ENCODE measurements around the gene IMPDH1. TPM values are rescaled to one million over a fixed set of nuclear protein-coding genes. Genes with fewer than 3 reads are reported as not detected.

IMPDH1 gene
- polyA plus RNA-seq, 2 of the 4 experiments (the other 2 are of a cell fraction), result 55.4 to 65.4 TPM

DNA sequence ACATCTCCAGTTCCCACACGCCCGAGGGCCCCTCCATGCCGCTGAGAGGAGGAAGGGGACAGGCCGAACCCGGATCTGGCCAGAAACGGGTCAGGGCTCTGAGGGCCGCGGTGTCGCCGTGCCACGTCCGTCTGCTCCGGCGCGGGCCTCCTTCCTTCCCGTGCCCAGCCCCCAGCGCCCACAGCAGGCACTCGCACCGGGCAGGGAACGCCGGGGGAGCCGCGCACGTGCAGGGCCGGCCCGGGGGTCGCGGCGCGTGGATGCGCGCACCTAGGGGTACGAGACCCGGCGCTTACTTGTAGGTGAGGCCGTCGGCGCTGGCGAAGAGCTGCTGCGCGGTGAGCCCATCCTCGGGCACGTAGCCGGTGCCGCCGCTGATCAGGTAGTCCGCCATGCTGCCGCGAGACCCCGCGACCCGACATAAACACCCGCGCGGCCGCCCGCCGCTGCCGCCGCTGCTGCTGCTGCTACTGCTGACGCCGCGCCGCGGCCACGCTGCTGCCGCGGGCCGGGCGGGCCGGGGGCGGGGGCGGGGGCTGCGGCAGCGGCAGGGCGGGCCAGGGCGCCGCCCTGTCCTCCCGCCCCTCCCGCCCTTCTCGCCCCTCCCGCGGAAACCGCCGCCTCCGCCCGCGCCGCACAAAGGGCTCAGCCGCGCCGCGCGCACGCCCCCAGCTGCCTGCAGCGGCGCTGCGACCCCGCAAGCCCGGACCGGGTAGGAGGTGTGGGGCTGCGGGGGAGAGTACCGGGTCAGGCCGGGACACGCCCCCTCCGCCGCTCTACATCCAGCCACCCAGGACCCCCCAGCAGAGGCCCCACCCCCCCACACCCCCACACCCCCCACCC lies 4.1 kb downstream of the IMPDH1 start (continued):
- no peak for TF ChIP-seq BCL3 (IDR thresholded peaks at IDR 0.05)
- TF ChIP-seq RFX5 (IDR thresholded peaks at IDR 0.05), result no peak
- TF ChIP-seq, protein P1, sequence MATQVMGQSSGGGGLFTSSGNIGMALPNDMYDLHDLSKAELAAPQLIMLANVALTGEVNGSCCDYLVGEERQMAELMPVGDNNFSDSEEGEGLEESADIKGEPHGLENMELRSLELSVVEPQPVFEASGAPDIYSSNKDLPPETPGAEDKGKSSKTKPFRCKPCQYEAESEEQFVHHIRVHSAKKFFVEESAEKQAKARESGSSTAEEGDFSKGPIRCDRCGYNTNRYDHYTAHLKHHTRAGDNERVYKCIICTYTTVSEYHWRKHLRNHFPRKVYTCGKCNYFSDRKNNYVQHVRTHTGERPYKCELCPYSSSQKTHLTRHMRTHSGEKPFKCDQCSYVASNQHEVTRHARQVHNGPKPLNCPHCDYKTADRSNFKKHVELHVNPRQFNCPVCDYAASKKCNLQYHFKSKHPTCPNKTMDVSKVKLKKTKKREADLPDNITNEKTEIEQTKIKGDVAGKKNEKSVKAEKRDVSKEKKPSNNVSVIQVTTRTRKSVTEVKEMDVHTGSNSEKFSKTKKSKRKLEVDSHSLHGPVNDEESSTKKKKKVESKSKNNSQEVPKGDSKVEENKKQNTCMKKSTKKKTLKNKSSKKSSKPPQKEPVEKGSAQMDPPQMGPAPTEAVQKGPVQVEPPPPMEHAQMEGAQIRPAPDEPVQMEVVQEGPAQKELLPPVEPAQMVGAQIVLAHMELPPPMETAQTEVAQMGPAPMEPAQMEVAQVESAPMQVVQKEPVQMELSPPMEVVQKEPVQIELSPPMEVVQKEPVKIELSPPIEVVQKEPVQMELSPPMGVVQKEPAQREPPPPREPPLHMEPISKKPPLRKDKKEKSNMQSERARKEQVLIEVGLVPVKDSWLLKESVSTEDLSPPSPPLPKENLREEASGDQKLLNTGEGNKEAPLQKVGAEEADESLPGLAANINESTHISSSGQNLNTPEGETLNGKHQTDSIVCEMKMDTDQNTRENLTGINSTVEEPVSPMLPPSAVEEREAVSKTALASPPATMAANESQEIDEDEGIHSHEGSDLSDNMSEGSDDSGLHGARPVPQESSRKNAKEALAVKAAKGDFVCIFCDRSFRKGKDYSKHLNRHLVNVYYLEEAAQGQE (IDR thresholded peaks at IDR 0.05), result no peak
- no peak for TF ChIP-seq JUNB (IDR thresholded peaks at IDR 0.05)
- no peak for TF ChIP-seq SREBF2 (IDR thresholded peaks at IDR 0.05)
- TF ChIP-seq TFCP2L1 (CRISPR knock-in tag; IDR thresholded peaks at IDR 0.05), result no peak
- TF ChIP-seq CBX2 (IDR thresholded peaks at IDR 0.05; ENCODE audit: borderline replicate concordance, low read depth), result no peak
- TF ChIP-seq FOSB (CRISPR knock-in tag; IDR thresholded peaks at IDR 0.05), result no peak
- TF ChIP-seq HOXA7 (CRISPR knock-in tag; IDR thresholded peaks at IDR 0.05), result no peak
- TF ChIP-seq CTCF (IDR thresholded peaks at IDR 0.05), result no peak
- TF ChIP-seq HOXB5 (CRISPR knock-in tag; IDR thresholded peaks at IDR 0.05), result no peak
- TF ChIP-seq GATA3 (IDR thresholded peaks at IDR 0.05; ENCODE audit: borderline replicate concordance), result no peak
- TF ChIP-seq CBX8 (IDR thresholded peaks at IDR 0.05), result no peak

GRCh38 chr7:128404886-128405470 lies 4.8 kb downstream of the IMPDH1 start:
- CTCF ChIA-PET, result interaction anchor here (11.7 to 38.8 kb wide), 3 partner anchors 16 to 60 kb away, joined by 120 to 800 read pairs (median 695); partner anchors contain the start of gene RBM28
- Histone ChIP-seq H3K4me1 (peaks cover 36% of the 10 kb centered on the region), H3K4me2 (peak overlapping the region; percentile 93), H3K4me3 (peak overlapping the region; percentile 85), H3K9me3 (no peaks in the 10 kb centered on the region), H3K27ac (peak overlapping the region; percentile 84 to 96)
- TF ChIP-seq, protein P1 (IDR thresholded peaks at IDR 0.05), result no peak
- TF ChIP-seq TP53 (CRISPR knock-in tag; IDR thresholded peaks at IDR 0.05) (no peak), CHD4 (IDR thresholded peaks at IDR 0.05; ENCODE audit: borderline replicate concordance) (no peak), CBX2 (IDR thresholded peaks at IDR 0.05; ENCODE audit: borderline replicate concordance, low read depth) (no peak), PBX3 (IDR thresholded peaks at IDR 0.05) (no peak), GATA3 (IDR thresholded peaks at IDR 0.05; ENCODE audit: borderline replicate concordance) (no peak), BHLHE40 (IDR thresholded peaks at IDR 0.05; ENCODE audit: low read depth, low read length) (no peak), RCOR1 (IDR thresholded peaks at IDR 0.05; ENCODE audit: low read depth, low read length) (no peak), FOXS1 (CRISPR knock-in tag; IDR thresholded peaks at IDR 0.05) (no peak), HMGXB4 (CRISPR knock-in tag; IDR thresholded peaks at IDR 0.05; ENCODE audit: borderline replicate concordance) (no peak), RAD21 (conservative IDR thresholded peaks at IDR 0.05 in 1 of 2, IDR thresholded peaks at IDR 0.05 in 1 of 2) (no peak), CBX8 (IDR thresholded peaks at IDR 0.05) (no peak), POLR2A (IDR thresholded peaks at IDR 0.05; ENCODE audit: low read length) (no peak)
- DNase-seq (ENCODE audit: low read depth in 1 of 2, low spot score in 1 of 2) (no peak), FAIRE-seq (no peak), ATAC-seq (peak in 1 of 2 experiments; percentile 39; a peak in 3 of 6 replicates)
- WGBS (ENCODE audit: missing lambda C conversion rate), result 47% methylated on average over 10 of the region's 13 CpGs
- POLR2A ChIA-PET, result interaction anchor here (0.6 kb wide), 1 partner anchor 16 kb away, joined by 3 read pairs; no protein-coding TSS in a partner anchor
